COLO668 (cell line): ENCODE measurements around the gene NCS1.
"Not testable (repeated sequence)": the region's sequence is repeated elsewhere in the genome, so short reads cannot be mapped to it uniquely, and the experiment has no call there.

Source experiments
- DNase-seq: peaks from one replicate; lab custom pipeline; 2025; ENCODE audit not compliant: unreplicated experiment; lab: John Stamatoyannopoulos, UW

The NCS1 gene

DNA sequence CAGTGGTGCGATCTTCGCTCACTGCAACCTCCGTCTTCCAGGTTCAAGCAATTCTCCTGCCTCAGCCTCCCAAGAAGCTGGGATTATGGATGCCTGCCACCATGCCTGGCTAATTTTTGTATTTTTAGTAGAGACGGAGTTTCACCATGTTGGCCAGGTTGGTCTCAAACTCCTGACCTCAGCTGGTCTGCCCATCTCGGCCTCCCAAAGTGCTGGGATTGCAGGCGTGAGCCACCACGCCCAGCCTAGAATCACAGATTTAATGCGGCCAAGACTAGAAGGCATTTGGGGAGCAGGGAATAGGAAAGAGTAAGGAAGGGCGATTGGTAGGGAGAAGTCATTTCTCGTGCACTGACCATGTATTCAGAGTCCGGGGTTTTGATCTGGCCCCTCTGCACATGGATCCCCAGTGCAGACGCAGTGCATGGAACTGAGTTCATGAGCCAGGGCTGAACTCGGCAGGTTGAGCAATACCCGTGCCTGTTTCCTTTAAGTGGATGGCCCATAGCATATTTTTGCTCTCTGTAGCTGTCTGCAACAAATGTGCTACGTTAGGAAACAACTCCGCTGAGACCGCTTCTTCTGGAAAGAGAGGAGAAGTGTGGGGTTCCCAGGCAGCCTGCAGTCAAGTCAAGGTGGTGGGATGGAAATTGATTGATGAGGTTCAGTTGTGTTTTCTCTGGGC lies 90.0 kb downstream of the NCS1 start:
- DNase-seq = no peak

DNA sequence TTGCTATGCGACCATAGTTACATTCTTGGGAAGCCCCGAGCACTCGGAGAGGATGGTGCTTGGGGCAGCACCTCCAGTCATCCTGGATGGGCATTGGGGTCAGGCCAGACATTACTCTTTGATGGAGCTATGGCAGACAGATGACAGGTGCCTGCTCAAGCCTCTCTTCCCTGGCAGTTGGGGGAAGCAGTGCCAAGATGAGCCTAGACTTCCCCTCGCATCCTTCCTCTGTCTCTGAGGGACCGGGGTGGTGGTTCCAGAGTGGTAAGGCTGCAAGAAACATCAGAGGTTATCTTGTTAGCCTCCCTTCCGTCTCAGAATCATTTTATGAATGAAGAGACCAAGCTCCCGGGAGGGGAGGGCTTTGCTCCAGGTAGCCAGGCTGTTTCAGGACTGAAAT lies 90.6 kb downstream of the NCS1 start:
- DNase-seq = no peak

DNA sequence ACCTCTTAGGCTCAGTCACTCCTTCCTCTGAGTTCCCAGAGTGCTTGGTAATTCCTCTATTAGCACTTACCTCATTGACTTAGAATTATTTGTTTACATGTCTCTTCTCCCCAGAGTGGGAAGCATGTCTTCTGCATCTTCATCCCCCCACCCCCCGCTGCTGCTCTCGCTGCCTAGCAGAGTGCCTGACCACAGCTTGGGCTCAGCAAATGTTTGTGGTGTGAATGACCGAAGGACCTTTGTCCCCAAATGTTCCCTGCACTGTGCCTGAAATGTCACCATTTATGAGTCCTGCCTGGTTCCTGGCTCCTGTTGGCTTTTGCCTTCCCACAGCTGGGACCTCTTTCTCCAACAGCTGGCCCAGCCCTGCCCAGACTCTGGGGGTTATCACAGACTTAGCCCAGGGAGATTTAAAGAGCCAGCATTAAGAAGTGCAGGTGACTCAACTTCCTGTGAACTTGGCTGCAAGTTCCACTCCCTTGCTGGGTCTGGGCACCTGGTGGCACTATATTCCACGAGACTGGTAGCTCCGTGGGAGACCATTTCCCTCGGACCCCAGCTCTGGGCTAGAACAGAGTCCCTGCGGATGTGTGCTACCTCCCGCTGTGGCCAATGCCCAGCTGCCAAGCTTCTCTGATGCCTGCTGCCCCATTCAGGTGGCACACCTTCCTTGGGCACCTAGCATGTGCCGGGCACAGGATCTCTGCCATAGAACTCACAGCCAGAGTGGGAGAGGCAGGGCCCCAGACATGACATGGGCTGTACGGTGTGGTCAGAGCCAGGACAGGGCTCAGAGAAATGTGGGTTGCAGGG lies 91.6 kb downstream of the NCS1 start:
- DNase-seq = no peak

DNA sequence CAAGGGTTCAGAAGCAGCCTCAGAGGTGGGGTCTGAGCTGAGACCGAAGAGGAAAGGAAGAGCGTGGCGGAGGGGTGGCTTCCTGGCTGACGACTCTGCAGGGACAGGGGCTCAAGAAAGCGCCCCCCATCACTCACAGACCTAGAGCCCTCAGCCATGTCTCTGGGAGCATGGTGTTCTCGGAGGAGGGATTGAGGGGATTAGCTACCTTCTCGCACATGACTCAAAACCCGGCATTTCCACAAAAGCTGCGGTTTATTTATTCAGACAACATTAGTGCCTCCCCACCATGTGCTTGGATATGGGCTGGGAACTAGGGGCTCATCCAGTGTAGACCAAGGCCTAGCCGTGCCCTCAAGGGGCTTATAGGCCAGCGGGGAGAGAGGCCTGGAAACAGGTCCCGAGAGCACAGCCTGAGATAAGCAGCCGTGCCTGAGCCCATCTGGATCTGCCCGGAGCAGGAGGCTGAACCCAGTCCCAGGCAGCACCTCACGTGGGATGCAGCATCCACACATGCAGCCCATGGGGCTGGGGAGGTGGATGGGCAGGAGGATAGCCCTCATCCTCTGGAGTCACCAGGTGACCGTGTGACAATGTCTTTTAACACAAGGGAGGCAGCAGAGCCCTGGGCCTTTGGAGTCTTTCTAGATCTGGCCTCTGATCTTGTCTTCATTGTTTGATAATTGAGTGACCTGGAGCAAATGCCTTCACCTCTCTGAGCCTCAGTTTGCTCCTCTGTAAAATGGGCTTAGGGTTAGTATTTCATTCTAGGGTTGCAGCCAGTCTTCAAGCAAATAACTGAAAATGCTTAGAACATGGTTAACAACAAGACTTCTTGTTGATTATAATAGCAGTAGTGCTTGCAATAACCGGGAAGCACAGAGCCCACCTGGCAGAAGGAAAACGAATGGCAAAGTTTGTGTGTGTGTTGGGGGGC lies 92.5 kb downstream of the NCS1 start:
- DNase-seq = no peak

DNA sequence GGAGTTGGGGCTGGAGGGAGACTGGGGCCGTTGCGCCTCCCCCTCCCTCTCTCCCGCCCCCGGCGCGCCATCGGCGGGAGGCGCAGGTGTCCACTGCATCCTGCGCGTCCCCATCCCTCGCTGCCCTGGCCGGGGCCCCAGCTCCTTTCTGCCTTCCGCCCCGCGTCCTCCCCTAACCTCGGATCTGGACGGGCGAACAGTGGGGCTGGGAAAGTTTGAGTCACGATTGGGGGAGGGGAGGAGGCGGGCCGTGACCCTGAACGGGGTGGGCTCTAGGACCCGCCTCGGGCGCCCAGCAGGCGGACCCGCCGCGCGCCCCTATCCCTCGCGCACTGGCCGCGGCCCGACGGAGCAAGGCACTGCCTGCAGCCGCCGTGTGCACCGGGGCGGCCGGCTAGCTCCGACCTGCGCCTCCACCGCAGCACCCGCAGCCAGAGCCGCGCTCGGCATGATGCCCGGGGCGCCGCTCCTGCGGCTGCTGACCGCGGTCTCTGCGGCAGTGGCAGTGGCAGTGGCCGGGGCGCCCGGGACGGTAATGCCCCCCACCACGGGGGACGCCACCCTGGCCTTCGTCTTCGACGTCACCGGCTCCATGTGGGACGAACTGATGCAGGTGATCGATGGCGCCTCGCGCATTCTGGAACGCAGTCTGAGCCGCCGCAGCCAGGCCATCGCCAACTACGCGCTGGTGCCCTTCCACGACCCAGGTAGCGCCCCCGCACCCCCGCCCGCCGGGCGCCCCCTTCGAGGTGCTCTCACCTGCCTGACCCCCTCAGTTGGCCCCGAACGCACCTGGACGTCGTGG lies 93.4 kb downstream of the NCS1 start, which contains the start of gene HMCN2:
HMCN2 (plus strand) TSS at position 330 of the 805 bp plus-strand sequence; CDS start at position 449, 119 bp downstream.
- no peak for DNase-seq

DNA sequence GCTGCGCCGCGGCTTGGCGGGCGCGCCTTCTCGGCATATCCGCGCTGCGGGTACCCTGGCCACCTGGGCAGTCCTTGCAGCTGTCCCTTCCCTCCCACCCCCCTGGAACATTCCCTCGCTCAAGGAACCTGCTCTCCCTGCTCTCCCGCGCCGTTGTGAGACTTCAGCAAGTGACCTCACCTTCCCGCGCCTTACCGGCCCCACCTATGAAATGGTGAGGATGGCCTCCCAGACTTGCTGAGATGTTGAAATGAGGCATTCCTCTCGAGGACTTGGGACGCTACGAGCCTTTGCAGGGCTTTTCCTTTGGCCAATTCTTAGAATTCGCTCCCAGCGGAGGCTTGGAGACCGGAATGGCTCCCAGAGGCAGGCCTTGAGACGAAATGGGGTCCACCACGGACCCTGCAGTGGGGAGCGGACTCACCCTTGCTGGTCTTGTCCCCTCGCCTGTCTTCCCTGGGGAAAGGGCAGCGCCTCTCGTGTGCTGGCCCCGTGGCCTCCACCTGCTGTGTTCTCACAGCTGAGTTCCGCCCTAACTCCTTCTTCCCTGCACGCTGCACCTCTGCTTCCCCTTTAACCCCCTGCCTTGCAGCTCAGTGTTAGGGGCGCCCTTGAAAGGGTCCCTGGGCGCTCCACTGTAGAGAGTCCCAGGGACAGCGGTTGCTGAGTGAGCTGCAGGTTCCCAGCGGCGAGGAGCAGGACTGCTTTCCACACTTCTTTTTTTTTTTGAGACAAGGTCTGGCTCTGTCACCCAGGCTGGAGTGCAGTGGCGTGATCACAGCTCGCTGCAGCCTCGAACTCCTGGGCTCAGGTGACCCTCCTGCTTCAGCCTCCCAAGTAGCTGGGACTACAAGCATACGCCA lies 94.3 kb downstream of the NCS1 start:
- DNase-seq = no peak

DNA sequence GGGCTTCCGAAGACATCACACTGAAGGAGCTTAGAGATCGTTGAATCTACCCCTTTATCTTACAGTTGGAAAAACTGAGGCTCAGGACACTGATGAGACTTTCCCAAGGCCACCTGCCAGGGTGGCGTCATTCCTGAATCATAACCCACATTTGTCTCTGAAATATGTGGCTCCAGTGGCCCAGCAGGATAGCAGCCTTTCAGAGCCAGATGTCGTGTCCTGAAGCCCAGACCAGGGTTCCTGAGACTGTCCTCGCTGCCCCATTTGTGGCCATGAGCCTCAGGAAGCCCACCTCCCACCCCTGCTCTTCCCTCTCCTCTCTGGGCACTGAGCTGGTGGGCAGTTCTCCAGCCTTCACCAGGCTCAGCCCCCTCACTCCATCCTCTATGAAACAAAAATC lies 95.7 kb downstream of the NCS1 start:
- DNase-seq = no peak

DNA sequence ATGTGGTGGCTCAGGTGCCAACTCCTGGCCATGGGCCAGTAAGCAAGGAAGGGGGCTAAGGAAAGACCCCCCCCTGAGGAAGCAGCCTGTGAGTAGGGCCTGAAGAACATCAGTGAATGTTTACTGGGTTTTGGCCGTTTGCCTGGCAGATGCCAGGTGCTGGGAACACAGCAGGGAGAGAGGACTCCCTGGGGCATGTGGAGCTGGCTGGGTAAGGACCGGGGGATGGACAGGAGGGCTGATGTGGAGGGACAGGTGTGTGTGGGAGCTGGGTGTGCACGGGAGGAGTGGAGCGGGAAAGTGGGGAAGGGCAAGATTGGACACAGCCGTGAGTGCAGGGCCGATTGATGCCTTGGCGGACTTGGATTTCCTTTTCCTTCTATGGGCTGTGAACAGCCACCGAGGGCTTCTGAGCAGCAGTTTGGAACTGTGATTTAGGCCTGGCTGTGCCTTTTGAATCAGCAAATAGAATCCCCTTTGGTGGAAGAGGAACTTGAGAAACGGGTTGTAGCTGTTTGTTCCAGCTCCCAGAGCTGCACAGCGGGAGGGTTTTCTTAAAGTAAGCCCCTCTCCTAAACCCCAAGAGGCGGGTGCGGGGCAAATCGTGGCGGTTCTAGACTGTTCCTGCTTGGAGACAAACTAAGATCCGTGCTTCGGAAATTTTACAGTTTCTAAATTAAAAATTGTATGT lies 96.5 kb downstream of the NCS1 start:
- peak; percentile 37 for DNase-seq

DNA sequence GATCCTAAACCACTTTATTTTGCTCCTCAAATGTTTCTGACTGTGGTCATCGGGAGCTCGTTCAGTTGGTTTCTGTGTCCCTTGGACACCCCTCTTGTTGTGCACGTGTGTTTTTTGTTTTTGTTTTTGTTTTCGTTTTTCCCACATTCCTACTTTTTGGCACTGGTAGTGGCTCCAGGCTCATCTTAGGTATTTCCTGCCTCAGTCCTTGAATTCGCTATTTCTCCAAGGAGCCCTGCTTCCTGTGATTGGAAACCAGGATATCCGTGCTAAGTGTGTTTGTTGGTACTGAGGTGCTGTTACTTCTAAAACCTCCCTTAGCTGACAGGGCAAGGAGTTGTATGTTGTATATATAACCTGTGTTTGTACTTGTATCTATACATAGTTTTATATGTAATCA lies 99.3 kb downstream of the NCS1 start:
- DNase-seq = no peak

DNA sequence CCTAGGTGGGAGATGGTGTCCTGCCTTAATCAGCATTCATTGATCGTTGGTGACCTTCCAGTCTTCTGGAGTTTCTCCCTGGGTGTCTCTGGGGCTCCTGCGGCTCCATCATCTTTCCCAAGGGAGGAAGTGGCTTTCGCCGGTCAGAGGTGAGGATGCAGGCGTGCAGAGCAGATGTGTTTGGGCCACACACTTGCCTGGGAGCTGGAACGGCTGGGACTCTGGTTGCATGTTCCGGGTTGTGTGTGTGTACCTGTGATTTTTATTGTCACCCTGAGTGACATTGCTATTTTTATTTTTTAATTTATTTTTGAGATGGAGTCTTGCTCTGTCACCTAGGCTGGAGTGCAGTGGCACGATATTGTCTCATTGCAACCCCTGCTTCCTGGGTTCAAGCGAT lies 103.0 kb downstream of the NCS1 start:
- no peak for DNase-seq

DNA sequence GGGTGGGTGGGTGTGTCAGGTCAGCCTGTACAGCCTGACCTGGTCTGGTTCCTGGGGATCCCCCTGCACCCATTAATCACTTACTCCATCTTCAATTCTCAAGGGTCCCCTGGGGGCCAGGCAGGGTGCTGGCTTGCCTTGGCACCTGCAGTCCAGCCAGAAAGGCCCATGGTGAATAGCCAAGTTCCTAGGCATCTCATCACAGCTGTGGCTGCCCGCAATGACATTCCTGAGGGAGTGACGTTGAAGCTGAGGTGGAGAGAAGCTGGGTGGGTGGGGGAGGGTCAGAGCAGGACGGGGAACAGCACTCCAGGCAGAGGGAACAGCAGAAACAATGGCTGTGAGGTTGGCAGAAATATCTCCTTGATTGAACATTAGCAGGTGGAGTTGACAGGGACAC lies 103.9 kb downstream of the NCS1 start:
- no peak for DNase-seq

DNA sequence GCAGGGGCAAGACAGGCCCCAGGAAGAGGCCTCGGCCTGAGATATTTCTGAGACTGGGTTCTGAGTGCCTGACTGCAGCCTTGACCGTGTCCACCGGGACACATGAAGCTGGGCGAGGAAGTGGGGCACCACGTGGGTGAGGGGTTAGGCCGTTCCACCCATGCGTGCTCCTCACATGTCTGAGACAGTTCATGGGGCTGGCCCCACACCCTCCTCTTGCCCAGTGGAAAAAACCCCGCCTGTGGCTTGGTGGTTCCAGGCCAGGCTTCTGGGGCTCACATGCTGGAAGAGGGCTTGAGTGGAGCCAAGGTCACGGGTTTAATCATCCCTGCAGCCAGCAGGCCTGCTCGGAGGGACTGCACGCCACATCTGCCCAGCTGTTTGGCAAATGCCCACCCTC lies 104.8 kb downstream of the NCS1 start:
- DNase-seq = no peak

DNA sequence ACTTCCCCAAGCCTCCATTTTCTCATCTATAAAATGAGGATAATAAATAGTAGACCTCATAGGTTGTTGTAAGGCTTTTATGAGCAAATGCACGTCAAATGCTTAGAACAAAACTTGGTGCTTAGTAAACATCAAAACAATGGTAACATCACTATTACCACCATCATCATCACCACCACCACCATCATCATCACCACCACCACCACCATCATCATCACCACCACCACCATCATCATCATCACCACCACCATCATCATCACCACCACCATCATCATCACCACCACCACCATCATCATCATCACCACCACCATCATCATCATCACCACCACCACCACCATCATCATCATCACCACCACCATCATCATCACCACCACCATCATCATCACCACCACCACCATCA lies 105.3 kb downstream of the NCS1 start:
- DNase-seq = not testable (repeated sequence)

DNA sequence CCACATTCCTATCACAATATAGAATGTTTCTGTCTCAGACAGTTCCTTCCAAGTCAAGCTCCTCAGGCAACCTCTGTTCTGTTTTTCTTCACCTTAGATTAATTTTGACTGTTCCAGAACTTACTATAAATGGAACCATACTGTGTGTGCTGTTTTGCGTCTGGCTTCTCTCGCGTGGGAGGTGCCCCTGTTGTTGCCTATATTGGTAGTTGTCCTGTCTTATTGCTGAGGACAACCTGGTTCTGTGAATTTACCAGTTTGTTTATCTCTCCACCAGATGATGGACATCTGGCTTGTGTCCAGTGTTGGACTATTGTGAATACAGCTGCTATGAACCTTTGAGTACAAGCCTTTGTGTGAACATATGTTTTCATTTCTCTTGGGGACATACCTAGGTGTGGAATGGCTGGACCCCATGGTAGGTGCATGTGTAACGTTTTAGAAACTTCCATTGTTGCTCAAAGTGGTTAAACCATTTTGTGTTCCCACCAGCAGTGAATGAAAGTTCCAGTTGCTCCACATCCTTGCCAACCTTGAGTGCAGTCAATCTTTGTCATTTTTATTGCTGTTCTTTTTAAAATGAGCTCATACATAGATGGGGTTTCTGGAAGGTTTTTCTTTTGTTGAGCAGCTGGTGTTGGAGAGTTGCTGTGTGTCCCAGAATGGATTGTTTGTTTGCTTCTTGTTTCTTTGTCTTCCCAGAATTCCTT lies 111.5 kb downstream of the NCS1 start:
- no peak for DNase-seq

DNA sequence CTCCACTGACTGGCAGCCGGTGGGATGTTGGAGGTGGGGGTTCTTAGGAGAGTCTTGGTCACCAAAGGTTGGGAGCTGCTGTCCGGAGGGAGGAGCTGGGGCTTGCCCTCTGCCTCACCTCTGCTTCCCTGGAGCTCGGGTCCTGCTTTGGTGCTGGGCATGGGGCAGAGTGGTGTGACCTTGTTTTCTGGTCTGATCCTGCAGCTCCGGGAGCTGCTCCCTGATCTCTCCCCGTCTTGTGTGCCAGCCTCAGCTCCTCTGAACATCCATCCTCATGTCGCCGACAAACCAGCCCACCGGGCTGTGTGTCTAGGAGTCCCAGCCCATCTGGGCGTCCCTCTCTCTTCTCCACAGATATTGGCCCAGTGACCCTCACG lies 112.0 kb downstream of the NCS1 start:
- no peak for DNase-seq

DNA sequence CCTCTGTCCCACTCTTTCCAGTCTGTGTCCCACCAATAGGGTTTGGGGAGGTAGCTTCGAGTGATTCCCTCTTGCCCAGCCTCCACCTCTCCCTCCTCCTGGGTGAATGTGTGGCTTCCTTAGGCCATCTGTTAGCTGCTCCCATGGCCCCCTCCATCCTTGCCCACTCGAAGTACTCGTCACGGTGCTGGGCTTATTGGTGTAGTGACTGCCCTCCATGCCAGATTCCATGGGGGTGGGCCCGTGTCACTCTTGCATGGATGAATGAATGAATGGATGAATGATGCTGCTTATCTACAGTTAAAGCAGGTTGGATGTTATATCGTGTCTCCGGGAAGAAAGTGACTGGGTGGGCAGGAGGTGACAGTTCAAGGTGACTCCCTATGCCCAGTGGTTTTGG lies 112.5 kb downstream of the NCS1 start:
- DNase-seq = no peak

DNA sequence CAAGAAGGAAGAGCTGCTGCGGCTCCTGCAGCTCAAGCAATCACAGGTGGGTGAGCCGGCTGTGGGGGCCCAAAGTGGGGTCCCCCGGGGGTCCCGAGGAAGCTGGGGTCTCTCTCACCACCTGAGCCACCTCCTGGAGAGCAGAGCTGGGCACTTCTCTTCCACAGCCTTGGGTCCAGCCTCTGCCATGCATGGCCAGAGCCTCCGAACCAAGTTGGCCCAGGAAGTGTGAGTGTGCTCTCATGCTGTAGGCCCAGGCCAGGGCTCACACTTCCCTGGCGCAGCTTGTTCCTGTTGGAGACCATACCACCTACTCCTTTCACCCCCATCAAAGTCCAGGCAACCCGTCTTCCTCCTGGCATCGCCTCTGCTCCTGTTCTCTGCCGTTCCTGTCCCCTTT lies 113.1 kb downstream of the NCS1 start:
- DNase-seq = no peak

DNA sequence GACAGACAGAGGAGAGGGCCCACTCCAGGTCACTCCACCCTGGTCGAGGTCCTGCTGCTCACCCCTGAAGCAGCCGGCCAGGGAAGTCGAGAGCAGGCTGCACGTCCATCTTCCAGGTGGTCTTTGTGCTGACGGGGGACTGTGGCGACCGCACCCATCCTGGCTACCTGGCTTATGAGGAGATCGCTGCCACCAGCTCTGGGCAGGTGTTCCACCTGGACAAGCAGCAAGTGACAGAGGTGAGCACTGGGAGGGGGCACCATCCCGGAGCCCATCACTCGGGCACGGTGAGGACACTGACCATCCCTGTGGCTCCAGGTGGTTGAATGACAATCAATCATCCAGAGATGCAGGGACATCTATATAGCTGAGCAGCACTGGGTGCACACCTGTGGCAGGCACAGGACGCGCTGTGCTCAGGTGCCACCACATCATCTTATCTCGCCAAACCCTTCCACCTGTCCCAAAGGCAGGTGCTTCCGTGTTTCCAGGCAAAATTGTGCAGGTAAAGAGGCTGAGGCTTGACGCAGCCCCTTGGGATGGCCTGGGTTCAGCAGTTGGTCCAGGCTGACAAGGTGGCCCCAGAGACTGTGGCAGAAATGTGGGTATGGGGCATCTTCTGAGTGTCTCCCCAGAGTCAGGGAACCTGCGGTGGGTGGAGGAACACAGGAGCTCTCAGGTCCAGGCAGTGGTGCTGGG lies 114.0 kb downstream of the NCS1 start:
- no peak for DNase-seq
